MCF 10A (cell line): ENCODE results near the gene RIC8B. TPM values are rescaled to one million over a fixed set of nuclear protein-coding genes. Genes with fewer than 3 reads are reported as not detected.

Experiments used
- BruUV-seq: library from RNA; stranded (reverse); fragments of 400-500 nt; replicated peaks from 2 replicates; lab custom pipeline; 2021; lab: Mats Ljungman, UMichigan
- CTCF ChIA-PET: fragments of 300-600 bp; sonication (Branson Sonifier 250); formaldehyde crosslinking; extraction: SDS; loops from one replicate; lab custom pipeline; 2021; ENCODE audit warnings: antibody characterized with exemption, inconsistent platforms; lab: Yijun Ruan, JAX
- POLR2A ChIA-PET: fragments of 300-600, 350-650 bp; sonication (Branson Sonifier 250); formaldehyde crosslinking; extraction: SDS; loops from one replicate; lab custom pipeline; 2020; ENCODE audit warnings: antibody characterized with exemption, inconsistent platforms; lab: Yijun Ruan, JAX
- DNase-seq: peaks from one replicate; pipeline ENCODE4 v3.0.0-alpha.2; 2018; ENCODE audit not compliant: unreplicated experiment
- H3K27ac Mint-ChIP-seq: one replicate; pipeline ENCODE4 v1.8.0; 2022; ENCODE audit warnings: mild to moderate bottlenecking, low read depth, mixed read lengths; ENCODE audit not compliant: unreplicated experiment
- H3K27me3 Mint-ChIP-seq: one replicate; pipeline ENCODE4 v1.8.0; 2022; ENCODE audit warnings: mixed read lengths; ENCODE audit not compliant: insufficient read depth, unreplicated experiment
- H3K36me3 Mint-ChIP-seq: one replicate; pipeline ENCODE4 v1.8.0; 2022; ENCODE audit warnings: mild to moderate bottlenecking, moderate library complexity, mixed read lengths; ENCODE audit not compliant: insufficient read depth, unreplicated experiment
- H3K4me1 Mint-ChIP-seq: one replicate; pipeline ENCODE4 v1.8.0; 2022; ENCODE audit warnings: mixed read lengths; ENCODE audit not compliant: insufficient read depth, unreplicated experiment
- H3K4me3 Mint-ChIP-seq: one replicate; pipeline ENCODE4 v1.8.0; 2022; ENCODE audit warnings: mild to moderate bottlenecking, moderate library complexity, mixed read lengths; ENCODE audit not compliant: unreplicated experiment
- H3K9me3 Mint-ChIP-seq: one replicate; pipeline ENCODE4 v1.8.0; 2022; ENCODE audit warnings: mixed read lengths; ENCODE audit not compliant: unreplicated experiment
- intact Hi-C: fragments of 100-400 bp; cut with micrococcal nuclease; formaldehyde crosslinking; loops from 2 replicates; pipeline ENCODE4 v1.14.1; 2022
- total RNA-seq: library from RNA; stranded (reverse); gene quantifications from 2 replicates; pipeline ENCODE4 v1.2.3, GENCODE V29; 2022
- TF ChIP-seq, protein P1 (sequence below): fragments of 200-600 bp; IDR thresholded peaks from one replicate; pipeline ENCODE4 v1.8.0; 2022; ENCODE audit warnings: antibody characterized with exemption, mild to moderate bottlenecking; ENCODE audit not compliant: unreplicated experiment

The RIC8B gene
- total RNA-seq, 1 experiment from 2014 or later, result 10.0 TPM

DNA sequence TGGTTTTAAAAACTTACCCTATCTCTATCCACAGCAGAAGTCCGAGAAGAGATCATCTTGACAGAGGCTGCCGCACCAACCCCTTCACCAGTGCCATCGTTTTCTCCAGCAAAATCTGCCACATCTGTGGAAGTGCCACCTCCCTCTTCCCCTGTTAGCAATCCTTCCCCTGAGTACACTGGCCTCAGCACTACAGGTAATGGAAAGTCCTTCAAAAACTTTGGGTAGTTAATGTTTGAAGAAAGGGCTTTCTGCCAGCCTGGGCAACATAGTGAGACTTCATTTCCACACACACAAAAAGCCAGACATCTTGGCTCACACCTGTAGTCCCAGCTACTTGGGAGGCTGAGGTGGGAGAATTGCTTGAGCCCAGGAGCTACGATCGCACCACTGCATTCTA is 41.6 kb upstream of the RIC8B start:
- no peak for DNase-seq
- TF ChIP-seq, protein P1, sequence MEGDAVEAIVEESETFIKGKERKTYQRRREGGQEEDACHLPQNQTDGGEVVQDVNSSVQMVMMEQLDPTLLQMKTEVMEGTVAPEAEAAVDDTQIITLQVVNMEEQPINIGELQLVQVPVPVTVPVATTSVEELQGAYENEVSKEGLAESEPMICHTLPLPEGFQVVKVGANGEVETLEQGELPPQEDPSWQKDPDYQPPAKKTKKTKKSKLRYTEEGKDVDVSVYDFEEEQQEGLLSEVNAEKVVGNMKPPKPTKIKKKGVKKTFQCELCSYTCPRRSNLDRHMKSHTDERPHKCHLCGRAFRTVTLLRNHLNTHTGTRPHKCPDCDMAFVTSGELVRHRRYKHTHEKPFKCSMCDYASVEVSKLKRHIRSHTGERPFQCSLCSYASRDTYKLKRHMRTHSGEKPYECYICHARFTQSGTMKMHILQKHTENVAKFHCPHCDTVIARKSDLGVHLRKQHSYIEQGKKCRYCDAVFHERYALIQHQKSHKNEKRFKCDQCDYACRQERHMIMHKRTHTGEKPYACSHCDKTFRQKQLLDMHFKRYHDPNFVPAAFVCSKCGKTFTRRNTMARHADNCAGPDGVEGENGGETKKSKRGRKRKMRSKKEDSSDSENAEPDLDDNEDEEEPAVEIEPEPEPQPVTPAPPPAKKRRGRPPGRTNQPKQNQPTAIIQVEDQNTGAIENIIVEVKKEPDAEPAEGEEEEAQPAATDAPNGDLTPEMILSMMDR, result no peak
- no TSS peak for BruUV-seq
- POLR2A ChIA-PET, result no interaction called here
- intact Hi-C loops, result no loop called here
- H3K9me3 Mint-ChIP-seq, result no peaks in the 10 kb centered on the region
- no peak overlapping the region for H3K4me3 Mint-ChIP-seq
- no peak overlapping the region for H3K27ac Mint-ChIP-seq
- no peaks in the 10 kb centered on the region for H3K36me3 Mint-ChIP-seq
- no peaks in the 10 kb centered on the region for H3K27me3 Mint-ChIP-seq
- CTCF ChIA-PET, result no interaction called here
- no peaks in the 10 kb centered on the region for H3K4me1 Mint-ChIP-seq

DNA sequence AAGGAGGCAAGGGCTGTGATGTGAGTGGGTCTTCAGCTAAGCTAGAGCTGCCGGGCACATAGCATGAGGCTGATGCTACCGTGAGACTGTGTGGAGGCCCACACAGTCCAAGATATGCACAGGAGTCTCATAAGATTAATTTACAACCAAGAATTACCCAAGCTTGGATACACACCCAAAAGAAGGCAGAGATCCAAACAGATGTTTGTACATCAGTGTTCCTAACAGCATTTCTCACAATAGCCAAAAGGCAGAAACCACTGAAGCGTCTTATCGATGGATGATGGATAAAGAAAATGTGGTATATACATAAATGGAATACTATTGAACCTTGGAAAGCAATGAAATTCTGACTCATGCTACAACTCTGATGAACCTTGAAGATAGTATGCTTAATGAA is 40.8 kb upstream of the RIC8B start:
- Mint-ChIP-seq H3K27ac (no peak overlapping the region), H3K36me3 (no peaks in the 10 kb centered on the region), H3K27me3 (no peaks in the 10 kb centered on the region), H3K4me1 (no peaks in the 10 kb centered on the region), H3K9me3 (no peaks in the 10 kb centered on the region), H3K4me3 (no peak overlapping the region)
- ChIA-PET CTCF (interaction anchor here (0.5 kb wide), 1 partner anchor 1643 kb away, joined by 3 read pairs; no protein-coding TSS in a partner anchor), POLR2A (no interaction called here)
- no TSS peak for BruUV-seq
- no peak for DNase-seq
- TF ChIP-seq, protein P1, result no peak
- intact Hi-C loops, result no loop called here

DNA sequence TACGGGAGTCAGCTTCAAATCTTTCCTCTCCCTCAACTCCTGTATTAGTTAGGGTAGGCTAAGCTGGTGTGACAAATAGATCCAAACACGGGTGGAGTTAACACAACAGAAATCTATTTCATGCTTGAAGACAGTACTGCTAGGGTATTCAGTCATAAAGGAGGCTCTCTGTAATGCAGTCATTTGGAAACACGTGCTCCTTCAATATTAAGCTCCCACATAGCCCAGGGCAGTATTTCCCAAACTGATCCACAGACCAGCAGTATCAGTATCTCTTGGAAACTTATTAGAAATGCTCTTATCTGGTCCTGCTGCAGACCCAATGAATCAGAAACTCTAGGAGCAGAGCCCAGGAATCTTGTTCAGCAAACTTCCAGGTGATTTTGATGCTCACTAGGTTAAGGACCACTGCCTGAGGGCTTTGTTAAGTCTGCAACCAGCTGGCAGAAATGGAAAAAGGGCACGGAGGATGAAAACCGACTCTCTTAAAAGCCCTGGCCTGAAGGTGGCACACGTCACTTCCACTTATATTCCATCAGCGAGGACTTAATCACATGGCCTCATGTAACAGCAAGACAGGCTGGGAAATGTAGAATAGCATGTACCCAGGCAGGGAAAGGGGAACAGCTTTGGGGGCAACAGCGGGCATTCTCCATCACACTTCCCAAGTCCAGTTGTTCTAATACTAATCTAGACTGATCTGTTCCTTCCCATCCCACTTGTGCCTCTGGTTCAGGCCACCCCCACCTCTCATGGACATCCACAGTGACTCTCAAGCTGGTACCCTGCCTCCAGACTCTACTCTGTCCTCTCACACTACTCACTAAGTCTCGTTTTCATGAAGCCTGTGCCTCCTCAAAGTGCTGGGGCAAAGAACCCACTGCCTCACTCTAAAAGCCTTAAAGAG is 38.2 kb upstream of the RIC8B start:
- BruUV-seq, result no TSS peak
- Mint-ChIP-seq H3K27ac (no peak overlapping the region), H3K27me3 (no peaks in the 10 kb centered on the region), H3K4me3 (no peak overlapping the region), H3K4me1 (no peaks in the 10 kb centered on the region), H3K9me3 (no peaks in the 10 kb centered on the region), H3K36me3 (no peaks in the 10 kb centered on the region)
- intact Hi-C loops, result no loop called here
- TF ChIP-seq, protein P1, result no peak
- ChIA-PET POLR2A (no interaction called here), CTCF (interaction anchor here (0.5 to 1.6 kb wide), 2 partner anchors 20 to 666 kb away, joined by 3 read pairs; no protein-coding TSS in a partner anchor)
- DNase-seq, result no peak

DNA sequence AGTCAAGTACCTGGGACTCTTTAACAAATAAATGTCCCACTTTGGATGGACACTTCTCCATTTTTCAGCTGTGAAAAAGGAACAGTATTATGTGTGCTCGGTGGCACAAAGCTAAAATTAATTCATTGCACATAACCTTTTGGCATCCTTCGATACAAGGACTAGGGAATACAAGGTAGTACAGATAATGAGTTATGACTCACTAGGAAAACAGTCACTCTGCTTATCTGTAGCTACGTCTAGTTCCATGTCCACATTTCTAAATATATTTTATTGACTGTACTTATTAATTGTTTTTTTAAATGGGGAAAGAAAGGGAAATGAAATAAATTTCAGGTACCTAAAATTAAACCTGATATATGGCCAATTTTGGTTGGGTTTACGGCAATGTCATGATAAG is 35.2 kb upstream of the RIC8B start:
- TF ChIP-seq, protein P1, result no peak
- H3K27ac Mint-ChIP-seq, result no peak overlapping the region
- CTCF ChIA-PET, result interaction anchor here (0.7 kb wide), 2 partner anchors 51 to 810 kb away, joined by 3 read pairs; no protein-coding TSS in a partner anchor
- H3K4me1 Mint-ChIP-seq, result no peaks in the 10 kb centered on the region
- intact Hi-C loops, result no loop called here
- H3K27me3 Mint-ChIP-seq, result peaks cover 19% of the 10 kb centered on the region
- no TSS peak for BruUV-seq
- H3K4me3 Mint-ChIP-seq, result no peak overlapping the region
- POLR2A ChIA-PET, result interaction anchor here (0.6 kb wide), 1 partner anchor 230 kb away, joined by 4 read pairs; no protein-coding TSS in a partner anchor
- DNase-seq, result no peak
- no peaks in the 10 kb centered on the region for H3K36me3 Mint-ChIP-seq
- no peaks in the 10 kb centered on the region for H3K9me3 Mint-ChIP-seq
